A673 (cell line): ENCODE results near the gene CARD16. TPM values are rescaled to one million over a fixed set of nuclear protein-coding genes. Genes with fewer than 3 reads are reported as not detected.

ENCODE experiments used
- BruUV-seq: library from RNA; stranded (reverse); fragments of 400-500 nt; replicated peaks from 2 replicates; lab custom pipeline; 2021; lab: Mats Ljungman, UMichigan
- CTCF ChIA-PET: fragments of 300-600 bp; sonication (Branson Sonifier 250); formaldehyde crosslinking; loops from one replicate; lab custom pipeline; 2022; ENCODE audit warnings: antibody characterized with exemption; lab: Charles Lee
- POLR2A ChIA-PET: fragments of 300-600 bp; sonication (Branson Sonifier 250); formaldehyde crosslinking; loops from one replicate; lab custom pipeline; 2022; ENCODE audit warnings: antibody characterized with exemption; ENCODE audit not compliant: low non-redundant PET; lab: Charles Lee
- DNase-seq: peaks from one replicate; pipeline ENCODE4 v3.0.0-alpha.2; 2015; ENCODE audit warnings: low spot score
- H3K27ac ChIP-seq: fragments of 200-600 bp; sonication (generic); 2 replicates; pipeline ENCODE4 v1.5.1; 2016; ENCODE audit warnings: mixed run types, low read depth, mild to moderate bottlenecking, mixed read lengths, antibody characterized with exemption, low read length; ENCODE audit not compliant: poor library complexity, severe bottlenecking
- H3K27me3 ChIP-seq: fragments of 200-600 bp; sonication (generic); replicated peaks from 2 replicates; pipeline ENCODE4 v1.6.1; 2017; ENCODE audit warnings: mixed run types, low read depth, mild to moderate bottlenecking, mixed read lengths, antibody characterized with exemption, low read length; ENCODE audit not compliant: insufficient read depth, poor library complexity
- H3K36me3 ChIP-seq: fragments of 200-600 bp; sonication (generic); 2 replicates; pipeline ENCODE4 v1.6.1; 2016; ENCODE audit warnings: mixed run types, mild to moderate bottlenecking, mixed read lengths, antibody characterized with exemption, low read length; ENCODE audit not compliant: insufficient read depth, poor library complexity, severe bottlenecking
- H3K4me1 ChIP-seq: fragments of 200-600 bp; sonication (generic); 2 replicates; pipeline ENCODE4 v1.6.1; 2017; ENCODE audit warnings: mixed run types, mild to moderate bottlenecking, mixed read lengths, antibody characterized with exemption, low read length; ENCODE audit not compliant: insufficient read depth, poor library complexity, severe bottlenecking
- H3K4me3 ChIP-seq: fragments of 200-600 bp; sonication (generic); 2 replicates; pipeline ENCODE4 v1.5.1; 2016; ENCODE audit warnings: low read depth, mixed run types, mild to moderate bottlenecking, mixed read lengths, low read length; ENCODE audit not compliant: poor library complexity, severe bottlenecking
- H3K9me3 ChIP-seq: fragments of 200-600 bp; sonication (generic); 2 replicates; pipeline ENCODE4 v1.6.1; 2016; ENCODE audit warnings: mixed run types, low read depth, mild to moderate bottlenecking, mixed read lengths, antibody characterized with exemption, low read length; ENCODE audit not compliant: poor library complexity, severe bottlenecking
- CTCF ChIP-seq: fragments of 300-800, 200-600 bp; sonication (generic); conservative IDR thresholded peaks from 2 replicates; pipeline ENCODE4 v1.5.1; 2017; ENCODE audit warnings: low read depth, mild to moderate bottlenecking, antibody characterized with exemption, low read length, moderate library complexity, mixed read lengths
- EZH2 ChIP-seq: fragments of 200-600 bp; sonication (generic); IDR thresholded peaks from 2 replicates; pipeline ENCODE4 v1.6.1; 2017; ENCODE audit warnings: borderline replicate concordance, low read depth, mild to moderate bottlenecking, mixed read lengths, antibody characterized with exemption, low read length; ENCODE audit not compliant: poor library complexity, severe bottlenecking
- intact Hi-C: fragments of 100-400 bp; cut with micrococcal nuclease; formaldehyde crosslinking; loops from one replicate; pipeline ENCODE4 v1.10.0; 2022; ENCODE audit not compliant: unreplicated experiment
- total RNA-seq: library from RNA; stranded (reverse); gene quantifications from 2 replicates; pipeline ENCODE4 v1.2.3, GENCODE V29; 2021

The CARD16 gene
- total RNA-seq, 1 experiment from 2014 or later, result 8.0 TPM

GRCh38 chr11:104992781-104993180 is 52.4 kb downstream of the CARD16 start:
- intact Hi-C loops, result no loop called here
- POLR2A ChIA-PET, result no interaction called here
- H3K9me3 ChIP-seq, result peaks cover 8% of the 10 kb centered on the region
- CTCF ChIA-PET, result no interaction called here
- TF ChIP-seq EZH2, result no peak
- TF ChIP-seq CTCF, result no peak
- peaks cover 11% of the 10 kb centered on the region for H3K27me3 ChIP-seq
- no peaks in the 10 kb centered on the region for H3K36me3 ChIP-seq
- no TSS peak for BruUV-seq
- no peaks in the 10 kb centered on the region for H3K4me1 ChIP-seq
- no peak for DNase-seq
- H3K4me3 ChIP-seq, result no peak overlapping the region
- H3K27ac ChIP-seq, result no peak overlapping the region

GRCh38 chr11:104991994-104992393 is 53.1 kb downstream of the CARD16 start:
- POLR2A ChIA-PET, result no interaction called here
- H3K27me3 ChIP-seq, result peaks cover 11% of the 10 kb centered on the region
- intact Hi-C loops, result no loop called here
- CTCF ChIA-PET, result no interaction called here
- no peak overlapping the region for H3K4me3 ChIP-seq
- no peaks in the 10 kb centered on the region for H3K36me3 ChIP-seq
- BruUV-seq, result no TSS peak
- TF ChIP-seq EZH2, result no peak
- TF ChIP-seq CTCF, result no peak
- H3K9me3 ChIP-seq, result peaks cover 8% of the 10 kb centered on the region
- DNase-seq, result no peak
- H3K27ac ChIP-seq, result no peak overlapping the region
- no peaks in the 10 kb centered on the region for H3K4me1 ChIP-seq

Other genes with a start within 250 kb of the CARD16 start
- gene CASP12, start 146.9 kb downstream of the CARD16 start, total RNA-seq, result not detected in 2 replicates
- gene CASP4, start 76.8 kb downstream of the CARD16 start, total RNA-seq, result 71.3 and 92.7 TPM in 2 replicates
- not detected in 2 replicates for gene CASP5, start 22.2 kb downstream of the CARD16 start, total RNA-seq
- gene CASP1, start 10.2 kb downstream of the CARD16 start, total RNA-seq, result 8.5 and 9.3 TPM in 2 replicates
- not detected in 2 replicates for gene CARD18, start 94.4 kb upstream of the CARD16 start, total RNA-seq